Common myeloid progenitor, CD34-positive (primary cell): ENCODE results near the gene DIAPH1.

Experiments used
- CTCF ChIA-PET: fragments of 350-600 bp; sonication (Branson Sonifier 250); formaldehyde crosslinking; loops from one replicate; lab custom pipeline; 2021; ENCODE audit warnings: antibody characterized with exemption; lab: Charles Lee
- POLR2A ChIA-PET: fragments of 350-600 bp; sonication (Branson Sonifier 250); formaldehyde crosslinking; loops from one replicate; lab custom pipeline; 2021; ENCODE audit warnings: antibody characterized with exemption; lab: Charles Lee
- DNase-seq, 3 donors: peaks; one replicate each; pipeline versions ENCODE4 v3.0.0 to v3.0.0-alpha.2; 2013
- H3K27ac ChIP-seq, 2 experiments: 1 replicate in 1 of 2; 2 replicates in 1 of 2; pipeline ENCODE4 v1.7.0; 2013; ENCODE audit warnings: inconsistent platforms in 2 of 2, low read length in 2 of 2, mild to moderate bottlenecking in 2 of 2, low read depth in 1 of 2, moderate library complexity in 1 of 2; ENCODE audit not compliant: severe bottlenecking in 2 of 2, insufficient read depth in 1 of 2, poor library complexity in 1 of 2
- H3K27me3 ChIP-seq, 5 experiments: replicated peaks in 2 of 5; 1 replicate in 3 of 5; 2 replicates in 2 of 5; pipeline versions ENCODE4 v1.6.1 to v1.7.0; 2013; ENCODE audit warnings: low read length in 4 of 5, mild to moderate bottlenecking in 2 of 5, moderate library complexity in 2 of 5, inconsistent platforms in 1 of 5; ENCODE audit not compliant: insufficient read depth in 5 of 5, control insufficient read depth in 4 of 5
- H3K36me3 ChIP-seq, 4 experiments: 1 replicate in 2 of 4; 2 replicates in 2 of 4; pipeline versions ENCODE4 v1.6.1 to v1.7.0; 2013; ENCODE audit warnings: low read length in 3 of 4, control low read depth in 1 of 4, mild to moderate bottlenecking in 1 of 4; ENCODE audit not compliant: control insufficient read depth in 4 of 4, insufficient read depth in 4 of 4
- H3K4me1 ChIP-seq, 4 experiments: 1 replicate in 3 of 4; 2 replicates in 1 of 4; pipeline versions ENCODE4 v1.6.1 to v1.7.1; 2013; ENCODE audit warnings: low read length in 3 of 4, mild to moderate bottlenecking in 3 of 4, control low read depth in 1 of 4, inconsistent platforms in 1 of 4, moderate library complexity in 1 of 4; ENCODE audit not compliant: control insufficient read depth in 4 of 4, insufficient read depth in 4 of 4; ENCODE audit errors: control extremely low read depth in 1 of 4
- H3K4me3 ChIP-seq, 7 experiments: 1 replicate in 4 of 7; 2 replicates in 3 of 7; pipeline versions ENCODE4 v1.5.1 to v1.7.0; 2013; ENCODE audit warnings: mild to moderate bottlenecking in 7 of 7, low read length in 6 of 7, moderate library complexity in 6 of 7, inconsistent platforms in 2 of 7, low read depth in 2 of 7, control low read depth in 1 of 7; ENCODE audit not compliant: insufficient read depth in 4 of 7, control insufficient read depth in 1 of 7; ENCODE audit errors: extremely low read depth in 1 of 7
- H3K9me3 ChIP-seq, 5 experiments: 1 replicate in 4 of 5; 2 replicates in 1 of 5; pipeline versions ENCODE4 v1.6.1 to v1.7.1; 2013; ENCODE audit warnings: low read length in 4 of 5, mild to moderate bottlenecking in 2 of 5, inconsistent platforms in 1 of 5, low read depth in 1 of 5, moderate library complexity in 1 of 5; ENCODE audit not compliant: control insufficient read depth in 4 of 5, insufficient read depth in 2 of 5; ENCODE audit errors: control extremely low read depth in 1 of 5
- WGBS: methylation state at CpG from one replicate; pipeline ENCODE4 v1.1.5; 2013; ENCODE audit not compliant: insufficient coverage; 5-methylcytosine and 5-hydroxymethylcytosine counted together

The DIAPH1 gene

DNA sequence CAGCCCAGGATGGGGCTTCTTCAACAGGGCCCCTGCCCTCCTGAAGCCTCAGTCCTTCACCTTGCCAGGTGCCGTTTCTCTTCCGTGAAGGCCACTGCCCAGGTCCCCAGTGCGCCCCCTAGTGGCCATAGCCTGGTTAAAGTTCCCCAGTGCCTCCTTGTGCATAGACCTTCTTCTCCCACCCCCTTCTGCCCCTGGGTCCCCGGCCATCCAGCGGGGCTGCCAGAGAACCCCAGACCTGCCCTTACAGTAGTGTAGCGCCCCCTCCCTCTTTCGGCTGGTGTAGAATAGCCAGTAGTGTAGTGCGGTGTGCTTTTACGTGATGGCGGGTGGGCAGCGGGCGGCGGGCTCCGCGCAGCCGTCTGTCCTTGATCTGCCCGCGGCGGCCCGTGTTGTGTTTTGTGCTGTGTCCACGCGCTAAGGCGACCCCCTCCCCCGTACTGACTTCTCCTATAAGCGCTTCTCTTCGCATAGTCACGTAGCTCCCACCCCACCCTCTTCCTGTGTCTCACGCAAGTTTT is 106.3 kb downstream of the DIAPH1 start:
- WGBS, result 1% methylated on average over 13 of the region's 28 CpGs
- Histone ChIP-seq H3K27ac (no peak overlapping the region), H3K4me3 (peak overlapping the region in 6 of 7 experiments; percentile 51 to 93 (median 70)), H3K36me3 (peaks cover 2 to 38% (median 12%) of the 10 kb centered on the region in 4 experiments), H3K9me3 (no peaks in the 10 kb centered on the region), H3K27me3 (no peaks in the 10 kb centered on the region), H3K4me1 (peaks cover 18 to 47% (median 44%) of the 10 kb centered on the region in 4 experiments)
- peak; percentile 81 to 83 (median 82) for DNase-seq
- ChIA-PET POLR2A (no interaction called here), CTCF (interaction anchor here (0.6 to 13.7 kb wide), 21 partner anchors 11 to 117 kb away, joined by 3 to 178 read pairs (median 4); partner anchors contain the start of genes PCDHGA10, PCDHGA11, PCDHGA12 and PCDHGB6)

DNA sequence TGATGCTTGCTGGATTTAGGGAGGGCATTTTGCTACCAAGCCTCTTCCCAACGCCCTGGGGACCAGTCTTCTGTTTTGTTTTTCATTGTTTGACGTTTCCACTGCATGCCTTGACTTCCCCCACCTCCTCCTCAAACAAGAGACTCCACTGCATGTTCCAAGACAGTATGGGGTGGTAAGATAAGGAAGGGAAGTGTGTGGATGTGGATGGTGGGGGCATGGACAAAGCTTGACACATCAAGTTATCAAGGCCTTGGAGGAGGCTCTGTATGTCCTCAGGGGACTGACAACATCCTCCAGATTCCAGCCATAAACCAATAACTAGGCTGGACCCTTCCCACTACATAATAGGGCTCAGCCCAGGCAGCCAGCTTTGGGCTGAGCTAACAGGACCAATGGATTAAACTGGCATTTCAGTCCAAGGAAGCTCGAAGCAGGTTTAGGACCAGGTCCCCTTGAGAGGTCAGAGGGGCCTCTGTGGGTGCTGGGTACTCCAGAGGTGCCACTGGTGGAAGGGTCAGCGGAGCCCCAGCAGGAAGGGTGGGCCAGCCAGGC is 107.0 kb downstream of the DIAPH1 start:
- 83% methylated on average over 3 of the region's 4 CpGs for WGBS
- peaks cover 0 to 32% (median 9%) of the 10 kb centered on the region in 4 experiments for H3K36me3 ChIP-seq
- ChIA-PET CTCF (interaction anchor here (0.8 to 13.7 kb wide), 15 partner anchors 11 to 94 kb away, joined by 3 to 178 read pairs (median 5); partner anchors contain the start of genes PCDHGA11, PCDHGA12, PCDHGB7 and PCDHGC3), POLR2A (no interaction called here)
- no peak for DNase-seq
- H3K4me1 ChIP-seq, result peaks cover 15 to 47% (median 44%) of the 10 kb centered on the region in 4 experiments
- peak overlapping the region in 2 of 7 experiments; percentile 74 to 93 for H3K4me3 ChIP-seq
- H3K9me3 ChIP-seq, result no peaks in the 10 kb centered on the region
- H3K27me3 ChIP-seq, result no peaks in the 10 kb centered on the region
- no peak overlapping the region for H3K27ac ChIP-seq

DNA sequence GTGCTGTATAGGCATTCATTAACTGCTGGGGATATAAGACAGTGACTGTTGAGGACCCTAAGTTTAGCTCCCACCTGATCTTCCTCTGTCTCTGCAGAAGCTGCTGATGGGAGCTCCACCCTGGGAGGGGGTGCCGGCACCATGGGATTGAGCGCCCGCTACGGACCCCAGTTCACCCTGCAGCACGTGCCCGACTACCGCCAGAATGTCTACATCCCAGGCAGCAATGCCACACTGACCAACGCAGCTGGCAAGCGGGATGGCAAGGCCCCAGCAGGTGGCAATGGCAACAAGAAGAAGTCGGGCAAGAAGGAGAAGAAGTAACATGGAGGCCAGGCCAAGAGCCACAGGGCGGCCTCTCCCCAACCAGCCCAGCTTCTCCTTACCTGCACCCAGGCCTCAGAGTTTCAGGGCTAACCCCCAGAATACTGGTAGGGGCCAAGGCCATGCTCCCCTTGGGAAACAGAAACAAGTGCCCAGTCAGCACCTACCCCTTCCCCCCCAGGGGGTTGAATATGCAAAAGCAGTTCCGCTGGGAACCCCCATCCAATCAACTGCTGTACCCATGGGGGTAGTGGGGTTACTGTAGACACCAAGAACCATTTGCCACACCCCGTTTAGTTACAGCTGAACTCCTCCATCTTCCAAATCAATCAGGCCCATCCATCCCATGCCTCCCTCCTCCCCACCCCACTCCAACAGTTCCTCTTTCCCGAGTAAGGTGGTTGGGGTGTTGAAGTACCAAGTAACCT is 107.8 kb downstream of the DIAPH1 start:
- ChIA-PET POLR2A (no interaction called here), CTCF (interaction anchor here (0.8 to 13.7 kb wide), 7 partner anchors 14 to 122 kb away, joined by 3 to 178 read pairs (median 4); partner anchors contain the start of genes PCDHGA10, PCDHGA11 and PCDHGA12)
- no peaks in the 10 kb centered on the region for H3K9me3 ChIP-seq
- peaks cover 0 to 24% (median 3%) of the 10 kb centered on the region in 4 experiments for H3K36me3 ChIP-seq
- peaks cover 13 to 46% (median 37%) of the 10 kb centered on the region in 4 experiments for H3K4me1 ChIP-seq
- no peak for DNase-seq
- no peaks in the 10 kb centered on the region for H3K27me3 ChIP-seq
- WGBS, result 99% methylated on average over 11 of the region's 14 CpGs
- no peak overlapping the region for H3K27ac ChIP-seq
- H3K4me3 ChIP-seq, result no peak overlapping the region

DNA sequence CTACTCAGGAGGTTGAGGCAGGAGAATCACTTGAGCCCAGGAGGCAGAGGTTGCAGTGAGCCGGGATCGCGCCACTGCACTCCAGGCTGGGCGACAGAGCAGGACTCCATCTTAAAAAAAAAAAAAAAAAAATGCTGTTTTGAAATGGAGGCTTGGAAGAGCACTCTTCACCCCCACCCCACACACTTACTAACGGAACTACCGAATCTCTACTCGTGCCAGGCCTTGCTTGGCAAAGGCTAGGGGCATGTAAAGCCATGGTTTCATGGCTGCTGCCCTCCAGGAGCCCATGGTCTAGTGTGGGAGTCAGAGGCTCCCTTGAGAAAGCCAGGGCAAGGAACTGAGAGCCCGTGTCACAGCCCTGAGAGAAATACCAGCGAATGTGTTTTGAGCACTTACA is 108.6 kb downstream of the DIAPH1 start:
- H3K9me3 ChIP-seq, result no peaks in the 10 kb centered on the region
- no peak overlapping the region for H3K4me3 ChIP-seq
- peaks cover 9 to 37% (median 29%) of the 10 kb centered on the region in 4 experiments for H3K4me1 ChIP-seq
- H3K36me3 ChIP-seq, result peaks cover 0 to 15% (median 2%) of the 10 kb centered on the region in 4 experiments
- WGBS, result 100% methylated on average over 1 of the region's 9 CpGs
- CTCF ChIA-PET, result interaction anchor here (0.7 to 13.7 kb wide), 7 partner anchors 15 to 189 kb away, joined by 3 to 178 read pairs (median 4); partner anchors contain the start of genes PCDHGA11 and PCDHGA12
- no peaks in the 10 kb centered on the region for H3K27me3 ChIP-seq
- DNase-seq, result no peak
- POLR2A ChIA-PET, result no interaction called here
- no peak overlapping the region for H3K27ac ChIP-seq

DNA sequence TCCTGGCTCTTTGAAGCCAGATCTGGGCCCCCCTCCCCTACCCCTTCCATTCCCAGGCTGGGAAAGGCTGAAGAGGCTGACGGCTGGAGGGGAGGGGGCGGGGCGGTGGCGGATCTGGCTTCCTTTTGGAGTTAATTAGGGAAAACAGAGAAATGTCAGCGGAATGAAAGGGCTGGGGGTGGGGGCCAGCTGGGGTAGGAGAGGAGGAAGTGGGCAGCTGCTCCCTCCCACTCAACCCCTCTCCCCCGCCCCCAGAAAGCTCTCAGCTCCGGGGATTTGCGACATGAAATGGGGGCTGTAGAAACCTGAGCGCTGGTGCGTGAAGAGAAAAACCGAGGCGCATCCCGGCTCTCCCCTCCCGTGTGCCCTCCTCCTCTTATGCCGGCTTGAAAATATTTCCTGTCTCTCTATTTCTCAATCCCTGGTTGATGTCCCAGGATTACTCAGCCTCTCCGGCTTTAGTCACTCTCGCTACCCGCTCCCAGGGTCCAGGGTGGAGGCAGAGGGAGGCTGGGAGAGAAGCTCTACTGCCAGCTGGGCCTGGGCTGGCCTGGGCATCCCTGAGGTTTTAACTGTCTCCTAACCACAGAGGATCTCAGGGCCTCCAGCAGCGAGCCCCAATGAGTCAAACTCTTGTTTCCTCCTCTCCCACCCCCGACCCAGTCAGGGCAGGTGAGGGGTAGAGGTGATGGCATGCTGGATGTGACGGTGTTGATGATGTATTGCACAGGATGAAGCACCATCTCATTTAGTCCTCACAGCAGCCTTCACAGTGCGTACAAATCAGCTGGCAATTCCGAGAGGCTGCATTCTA is 109.8 kb downstream of the DIAPH1 start:
- ChIA-PET CTCF (interaction anchor here (1.0 to 13.7 kb wide), 8 partner anchors 7 to 92 kb away, joined by 3 to 178 read pairs (median 4); partner anchors contain the start of genes PCDHGA11, PCDHGA12 and PCDHGB7), POLR2A (interaction anchor here (0.6 kb wide), 1 partner anchor 1879 kb away, joined by 4 read pairs; no protein-coding TSS in a partner anchor)
- Histone ChIP-seq H3K9me3 (no peaks in the 10 kb centered on the region), H3K4me3 (no peak overlapping the region), H3K27me3 (no peaks in the 10 kb centered on the region), H3K27ac (no peak overlapping the region), H3K4me1 (peaks cover 0 to 27% (median 18%) of the 10 kb centered on the region in 4 experiments), H3K36me3 (peaks cover 0 to 5% (median 0%) of the 10 kb centered on the region in 4 experiments)
- DNase-seq, result no peak
- 56% methylated on average over 13 of the region's 23 CpGs for WGBS

DNA sequence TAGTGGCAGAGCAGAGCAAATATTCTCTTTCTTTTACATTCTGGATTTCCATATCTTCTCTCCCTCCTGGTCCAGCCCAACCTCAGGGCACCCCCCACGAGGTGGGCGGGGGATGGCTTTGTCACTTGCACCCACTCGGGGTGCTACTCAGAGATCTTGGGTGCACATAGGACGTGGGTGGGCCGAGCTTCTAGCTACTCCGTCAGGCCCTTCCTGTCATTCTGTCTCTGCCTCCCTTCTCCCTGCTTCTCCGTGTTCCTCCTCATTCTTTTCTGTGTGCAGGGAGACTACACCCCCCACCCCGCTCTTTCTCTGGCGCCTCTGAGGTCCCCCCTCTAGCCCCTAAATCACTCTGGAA is 110.4 kb downstream of the DIAPH1 start:
- H3K27ac ChIP-seq, result no peak overlapping the region
- H3K9me3 ChIP-seq, result no peaks in the 10 kb centered on the region
- POLR2A ChIA-PET, result no interaction called here
- CTCF ChIA-PET, result interaction anchor here (0.9 to 13.7 kb wide), 7 partner anchors 8 to 91 kb away, joined by 3 to 178 read pairs (median 4); partner anchors contain the start of gene PCDHGB7
- peaks cover 0 to 5% (median 0%) of the 10 kb centered on the region in 4 experiments for H3K36me3 ChIP-seq
- WGBS, result 80% methylated on average over 7 of the region's 9 CpGs
- DNase-seq, result no peak
- no peak overlapping the region for H3K4me3 ChIP-seq
- H3K4me1 ChIP-seq, result peaks cover 0 to 21% (median 13%) of the 10 kb centered on the region in 4 experiments
- H3K27me3 ChIP-seq, result no peaks in the 10 kb centered on the region
